ENCODE measurements around the gene PGS1. TPM values are rescaled to one million over a fixed set of nuclear protein-coding genes. Genes with fewer than 3 reads are reported as not detected.

Gene PGS1
- total and polyA plus RNA-seq, 2 of the 8 experiments (the other 6 are each of a cell fraction or from before 2014, with no cell fraction given): 46.7 to 60.0 TPM

GRCh38 chr17:78409191-78409928 is 30.9 kb downstream of the PGS1 start (continued):
- TF ChIP-seq E2F6 (IDR thresholded peaks at IDR 0.05) (no peak), HDAC6 (IDR thresholded peaks at IDR 0.05; ENCODE audit: low read depth, low read length) (no peak), CTCF (IDR thresholded peaks at IDR 0.05; ENCODE audit: control extremely low read depth in 1 of 3, insufficient read depth in 1 of 3, low read depth in 1 of 3, low read length in 3 of 3) (no peak)
